Urothelium cell line (cell line): ENCODE measurements around the gene YEATS4.

ENCODE experiments used
- DNase-seq: peaks from one replicate; pipeline ENCODE4 v3.0.0; 2011; ENCODE audit warnings: low spot score, mixed read lengths
- FAIRE-seq: peaks from 2 replicates; lab custom pipeline; 2011; peaks lifted over from hg19 to GRCh38; lab: Jason Lieb, UNC

Gene YEATS4

DNA sequence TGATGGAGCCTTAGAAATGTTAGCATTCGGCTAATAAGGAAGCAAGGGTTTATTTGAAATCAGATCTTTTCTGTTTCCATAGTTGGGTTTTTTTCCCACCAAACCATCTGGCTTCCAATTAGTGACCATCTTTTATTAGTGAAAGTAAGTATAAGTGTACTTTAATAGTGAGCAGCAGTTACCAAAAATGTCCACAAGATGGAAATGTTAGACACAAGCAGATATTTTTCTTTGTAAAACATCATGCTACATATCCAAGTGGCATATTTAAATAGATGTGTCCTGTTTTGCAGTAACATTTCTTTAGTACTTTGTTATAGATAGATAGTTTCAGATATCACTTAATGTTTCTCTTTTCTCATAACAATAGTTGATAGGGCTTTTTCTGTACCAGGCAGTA lies 28.8 kb downstream of the YEATS4 start:
- DNase-seq = no peak
- FAIRE-seq = no peak

DNA sequence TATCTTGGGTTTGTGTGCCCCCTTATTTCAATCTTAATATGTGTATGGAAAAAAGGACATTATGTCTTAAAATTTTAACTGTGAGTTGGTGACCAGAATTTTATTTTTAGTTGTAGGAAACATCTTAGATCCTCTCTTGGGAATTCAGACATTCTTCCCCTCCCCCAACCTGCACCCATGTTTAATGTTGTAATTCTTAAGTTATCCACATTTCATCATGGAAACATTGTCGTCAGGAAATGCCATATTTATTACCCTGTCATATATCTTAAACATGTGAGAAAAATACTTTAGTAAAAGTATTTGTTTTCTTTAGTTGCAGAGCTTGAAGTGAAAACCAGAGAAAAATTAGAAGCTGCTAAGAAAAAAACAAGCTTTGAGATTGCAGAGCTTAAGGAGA lies 30.3 kb downstream of the YEATS4 start:
- no peak for DNase-seq
- FAIRE-seq = no peak

DNA sequence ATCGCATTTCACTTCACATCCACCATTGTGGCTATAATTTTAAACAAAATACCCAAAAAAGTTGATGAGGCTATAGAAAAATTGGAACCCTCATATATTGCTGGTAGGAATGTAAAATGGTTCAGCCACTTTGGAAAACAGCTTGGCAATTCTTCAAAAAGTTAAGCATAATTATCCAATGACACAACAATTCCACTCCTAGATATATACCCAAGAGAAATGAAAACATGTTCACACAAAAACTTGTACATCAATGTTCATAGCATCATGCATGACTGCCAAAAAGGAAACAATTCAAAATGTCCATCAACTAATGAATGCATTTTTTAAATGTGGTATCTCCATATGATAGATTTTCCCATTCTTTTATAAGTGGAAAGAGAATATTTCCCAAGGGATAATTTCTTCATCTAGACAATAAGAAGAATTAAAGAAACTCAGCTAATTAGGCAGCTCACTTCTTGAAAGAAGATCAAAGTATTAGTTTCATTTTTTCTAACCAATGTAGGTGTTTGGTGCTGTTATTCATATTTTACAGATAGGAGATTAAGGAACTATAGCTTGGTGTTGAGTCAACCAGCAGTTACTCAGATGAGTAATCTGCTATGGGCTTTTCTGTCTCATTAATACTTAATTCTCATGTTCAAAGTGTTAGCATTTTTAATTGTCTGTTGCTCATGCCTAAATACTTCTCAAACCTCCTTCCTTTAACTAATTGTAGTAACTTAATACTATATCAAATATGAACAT lies 32.8 kb downstream of the YEATS4 start:
- FAIRE-seq (no peak), DNase-seq (no peak)

DNA sequence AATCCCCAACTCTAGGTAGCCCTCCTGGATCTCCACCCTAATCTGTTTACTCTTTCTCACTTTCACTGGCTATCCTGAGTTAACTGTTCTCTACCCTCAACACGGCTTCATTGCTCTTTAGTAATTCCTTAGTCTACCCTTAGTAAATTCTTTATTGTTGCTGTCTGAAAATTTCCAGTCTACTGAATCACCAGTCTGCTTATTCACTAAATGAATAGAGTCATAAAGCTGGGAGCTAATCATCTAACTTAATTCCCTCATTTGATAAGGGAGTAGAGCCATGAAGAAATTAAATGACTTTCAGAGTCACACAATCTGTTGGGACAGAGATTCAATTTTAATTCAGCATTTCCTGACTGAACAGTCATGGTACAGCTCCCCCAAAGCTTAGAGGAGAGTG lies 36.5 kb downstream of the YEATS4 start:
- DNase-seq (no peak), FAIRE-seq (no peak)

DNA sequence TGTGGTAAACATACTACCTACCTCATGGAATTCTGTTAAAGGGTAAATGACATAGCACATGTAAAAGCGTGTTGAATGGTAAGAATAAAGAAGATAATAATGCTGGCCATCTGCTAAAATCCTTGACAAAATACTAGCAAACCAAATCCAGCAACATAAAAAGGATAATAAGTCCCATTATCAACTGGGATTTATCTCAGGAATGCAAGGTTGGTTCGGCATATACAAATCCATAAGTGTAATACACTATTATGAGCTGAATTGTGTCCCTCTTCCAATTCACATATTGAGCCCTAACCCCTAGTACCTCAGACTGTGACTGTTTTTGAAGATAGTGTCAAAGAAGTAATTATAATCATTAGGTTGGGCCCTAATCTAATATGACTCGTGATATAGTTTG lies 37.4 kb downstream of the YEATS4 start:
- FAIRE-seq (no peak), DNase-seq (no peak)

DNA sequence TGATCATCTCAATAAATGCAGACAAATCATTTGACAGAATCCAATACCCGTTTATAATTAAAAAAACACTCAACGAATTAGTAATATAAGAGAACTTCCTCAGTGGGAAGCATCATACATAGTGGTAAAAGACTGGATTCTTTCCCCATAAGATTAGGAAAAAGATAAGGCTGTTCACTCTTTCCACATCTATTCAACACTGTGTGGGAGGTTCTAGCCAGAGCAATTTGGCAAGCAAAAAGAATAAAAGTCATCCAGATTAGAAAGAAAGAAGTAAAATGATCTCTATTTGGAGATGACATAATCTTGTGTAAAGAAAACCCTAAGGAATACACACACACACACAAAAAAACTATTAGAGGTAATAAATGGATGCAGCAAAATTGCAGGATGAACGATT lies 38.4 kb downstream of the YEATS4 start:
- DNase-seq (no peak), FAIRE-seq (no peak)

DNA sequence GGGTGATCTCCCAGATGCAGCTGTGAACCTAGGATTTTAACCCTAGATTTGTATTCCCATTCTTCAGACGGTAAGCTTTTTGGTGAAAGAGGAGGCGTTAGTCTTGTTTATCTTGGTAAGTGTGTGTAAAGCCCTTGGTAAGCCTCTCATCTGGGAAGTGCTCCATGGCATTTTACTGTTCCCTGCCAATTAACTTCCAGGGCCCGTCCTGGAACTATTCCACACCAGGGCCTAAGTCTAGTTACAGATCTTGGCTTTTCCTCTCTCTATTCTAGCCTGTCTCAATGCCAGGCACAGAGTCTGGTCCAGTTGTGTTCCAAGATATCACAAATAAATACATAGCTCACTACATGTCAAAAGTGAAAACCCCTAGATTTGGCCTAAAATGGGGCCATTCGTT lies 42.4 kb downstream of the YEATS4 start:
- DNase-seq = no peak
- FAIRE-seq = no peak

DNA sequence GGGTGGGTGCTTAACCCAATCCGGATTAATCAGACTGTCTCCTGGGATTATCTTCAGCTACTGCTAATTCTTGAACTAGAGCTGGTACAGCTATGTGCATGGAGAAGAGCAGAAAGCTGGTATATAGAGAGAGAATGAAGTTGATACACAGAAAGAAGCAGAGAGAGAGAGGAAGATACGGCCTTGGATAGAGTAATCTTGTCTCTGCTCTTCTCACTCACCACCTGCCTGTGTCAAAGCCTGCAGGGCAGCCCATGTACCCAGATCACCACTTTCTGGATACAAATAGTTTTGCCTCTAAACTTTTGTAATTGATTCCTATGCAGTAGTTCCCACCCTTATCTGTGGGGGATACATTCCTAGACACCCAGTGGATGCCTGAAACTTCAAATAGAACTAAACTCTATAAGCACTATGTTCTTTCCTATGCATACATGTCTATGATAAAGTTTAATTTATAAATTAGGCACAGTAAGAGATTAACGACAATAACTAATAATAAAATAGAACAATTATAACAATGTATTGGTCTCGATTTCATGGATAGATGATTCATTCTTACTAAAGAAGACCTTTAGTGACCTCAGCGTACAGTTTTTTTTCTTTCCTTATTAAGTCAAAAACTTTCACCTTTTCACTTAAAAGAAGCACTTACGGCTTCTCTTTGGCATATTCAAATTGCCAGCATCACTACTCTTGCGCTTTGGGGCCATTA lies 45.5 kb downstream of the YEATS4 start:
- DNase-seq (peak; percentile 12), FAIRE-seq (no peak)

DNA sequence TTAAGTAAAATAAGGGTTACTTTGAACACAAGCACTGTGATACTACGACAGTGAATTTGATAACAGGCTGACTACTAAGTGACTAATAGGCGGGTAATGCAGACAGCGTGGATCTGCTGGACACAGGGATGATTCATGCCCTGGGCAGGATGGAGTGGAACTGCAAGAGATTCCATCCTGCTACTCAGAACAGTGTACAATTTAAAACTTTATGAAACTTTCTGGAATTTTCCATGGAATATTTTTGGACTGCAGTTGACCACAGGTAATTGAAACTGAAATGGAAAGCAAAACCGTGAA lies 46.0 kb downstream of the YEATS4 start:
- peak; percentile 58 for FAIRE-seq
- peak; percentile 69 for DNase-seq

DNA sequence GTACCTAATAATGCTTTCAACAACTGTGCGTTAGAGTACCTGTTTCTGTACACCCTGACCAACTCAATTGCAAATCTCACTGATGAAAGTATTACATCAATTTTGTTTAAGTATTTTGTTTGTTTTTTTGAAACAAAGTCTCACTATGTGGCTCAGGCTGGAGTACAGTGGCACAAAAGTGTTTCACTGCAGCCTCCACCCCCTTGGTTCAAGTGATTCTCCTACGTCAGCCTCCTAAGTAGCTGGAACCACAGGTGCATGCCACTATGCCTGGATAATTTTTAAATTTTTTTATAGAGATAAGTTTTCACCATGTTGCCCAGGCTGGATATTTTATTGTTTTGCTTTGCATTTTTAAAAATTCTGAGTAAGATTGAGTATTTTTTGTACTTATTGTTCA lies 46.7 kb downstream of the YEATS4 start:
- FAIRE-seq (no peak), DNase-seq (no peak)

DNA sequence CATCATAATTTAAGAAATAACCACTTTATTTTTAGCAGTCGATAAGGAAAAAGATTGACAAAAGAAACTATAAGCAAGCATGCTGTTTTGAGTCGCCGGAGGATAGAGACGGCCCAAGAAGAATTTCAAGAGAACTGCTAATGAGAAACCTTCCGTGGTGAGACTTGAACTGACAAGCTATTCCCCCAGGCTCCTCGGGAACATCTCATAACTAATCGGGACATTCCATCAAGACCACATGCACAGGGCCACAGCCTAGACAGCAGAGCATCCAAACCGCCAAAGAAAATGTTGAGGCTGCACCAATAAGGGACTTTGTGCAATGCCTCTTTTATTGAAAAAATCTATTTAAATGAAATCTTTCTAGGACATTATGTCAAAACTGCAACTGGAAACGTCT lies 51.0 kb downstream of the YEATS4 start:
- DNase-seq (no peak), FAIRE-seq (no peak)

DNA sequence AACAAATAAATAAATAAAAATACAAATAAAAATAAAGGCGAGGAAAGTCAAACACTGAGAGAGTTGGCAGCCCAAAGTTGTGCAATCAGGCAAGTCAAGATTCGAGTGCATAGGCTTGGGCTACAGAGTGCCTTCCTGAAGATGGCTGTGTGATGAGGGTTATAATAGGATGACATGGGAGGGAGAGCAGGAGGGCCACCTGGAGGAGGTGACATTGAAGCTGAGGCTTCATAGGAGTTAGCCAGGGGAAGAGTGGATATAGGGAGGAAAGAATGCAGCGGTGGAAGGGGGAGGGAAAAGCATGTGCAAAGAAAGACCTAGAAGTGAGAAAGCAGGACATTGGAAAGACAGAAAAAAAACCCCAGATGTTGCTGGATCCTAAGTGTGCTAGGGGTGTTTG lies 53.1 kb downstream of the YEATS4 start:
- no peak for DNase-seq
- FAIRE-seq = no peak

DNA sequence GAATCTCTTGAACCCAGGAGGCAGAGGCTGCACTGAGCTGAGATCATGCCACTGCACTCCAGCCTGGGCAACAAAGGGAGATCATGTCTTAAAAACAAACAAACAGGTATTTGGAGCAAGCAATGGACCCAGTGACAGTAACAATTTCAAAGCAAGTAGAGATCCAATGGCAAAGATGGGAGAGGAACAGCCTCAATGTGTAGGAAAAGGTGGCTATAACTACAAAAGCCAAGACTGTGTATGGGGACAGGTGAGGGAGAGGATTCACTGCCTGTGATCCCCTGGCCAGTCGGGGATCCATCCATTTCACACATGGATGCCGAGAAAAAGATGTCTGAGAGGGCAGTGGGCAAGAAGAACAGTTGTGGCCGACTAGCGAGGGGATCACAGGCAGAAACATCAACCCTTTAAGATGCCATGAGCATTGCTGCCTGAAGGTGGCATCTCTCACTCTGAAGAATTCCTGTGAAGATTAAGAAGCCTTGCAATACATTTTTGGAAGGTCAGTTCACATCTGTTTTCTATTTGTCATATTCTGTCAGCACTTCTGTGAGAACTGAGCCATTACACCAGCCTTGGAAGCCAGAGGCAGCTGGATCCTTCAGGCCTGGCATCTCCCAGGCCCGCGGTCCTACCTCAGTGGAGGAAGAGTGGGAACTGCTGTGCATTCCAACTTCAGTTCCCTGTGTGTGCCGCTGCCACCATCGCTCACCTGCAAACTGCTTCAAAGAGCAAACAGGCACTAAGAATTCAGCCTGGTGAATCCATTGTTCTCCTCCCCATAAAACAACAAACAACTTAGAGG lies 56.1 kb downstream of the YEATS4 start:
- peak; percentile 20 for DNase-seq
- FAIRE-seq = no peak

DNA sequence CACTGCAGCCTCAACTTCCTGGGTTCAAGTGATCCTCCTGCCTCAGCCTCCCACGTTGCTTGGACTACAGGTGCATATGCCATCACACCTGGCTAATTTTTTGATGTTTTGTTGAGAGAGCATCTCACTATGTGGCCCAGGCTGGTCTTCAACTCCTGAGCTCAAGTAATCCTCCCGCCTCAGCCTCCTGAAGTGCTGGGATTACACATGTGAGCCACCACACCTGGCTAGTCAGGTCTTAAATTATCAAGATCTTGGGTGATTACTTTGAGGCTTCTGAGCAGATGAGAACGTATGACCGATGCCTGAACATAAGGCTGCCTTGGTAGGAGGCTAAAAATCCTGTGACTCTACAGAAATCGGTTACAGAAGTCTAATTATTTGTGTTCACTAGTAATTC lies 57.7 kb downstream of the YEATS4 start:
- FAIRE-seq (no peak), DNase-seq (no peak)

DNA sequence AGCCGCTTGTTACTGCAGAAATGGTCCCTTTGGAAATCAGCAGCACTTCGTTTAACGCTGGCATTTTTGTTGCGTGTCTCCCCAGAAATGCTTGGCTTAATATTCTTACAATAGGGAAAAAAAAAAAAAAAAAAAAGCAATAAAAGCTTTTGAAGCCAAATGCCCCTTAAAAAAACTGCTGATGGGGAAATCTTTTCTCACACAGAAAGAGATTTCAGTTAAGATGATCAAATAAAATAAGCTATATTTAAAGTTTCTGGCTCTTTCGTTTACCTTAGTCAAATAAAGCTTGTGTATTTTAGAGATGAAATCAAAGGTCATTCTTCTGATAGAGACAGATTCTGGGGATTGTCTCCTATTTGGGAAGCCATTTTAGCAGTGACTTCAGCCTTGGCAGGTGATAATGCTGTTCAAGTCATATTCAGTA lies 58.2 kb downstream of the YEATS4 start:
- FAIRE-seq (no peak), DNase-seq (no peak)

DNA sequence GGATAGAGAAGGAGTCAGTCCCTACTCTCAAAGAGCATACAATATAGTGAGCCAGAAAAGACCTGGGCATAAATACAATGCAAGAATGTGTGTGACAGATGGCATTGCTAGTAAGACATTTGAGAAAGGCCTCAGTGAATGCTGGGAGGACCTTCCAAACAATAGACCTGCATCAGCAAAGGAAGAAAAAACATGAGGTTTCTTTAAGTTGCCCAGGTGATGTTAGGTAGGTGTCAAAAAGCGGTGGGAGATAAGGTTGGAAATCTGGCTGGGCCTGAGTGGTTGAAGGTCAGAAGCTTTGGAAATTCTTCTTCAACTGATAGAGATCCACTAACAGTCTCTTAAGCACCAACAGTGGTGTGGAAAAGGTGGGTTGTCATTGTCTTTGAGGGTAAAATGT lies 60.2 kb downstream of the YEATS4 start:
- DNase-seq (no peak), FAIRE-seq (no peak)

DNA sequence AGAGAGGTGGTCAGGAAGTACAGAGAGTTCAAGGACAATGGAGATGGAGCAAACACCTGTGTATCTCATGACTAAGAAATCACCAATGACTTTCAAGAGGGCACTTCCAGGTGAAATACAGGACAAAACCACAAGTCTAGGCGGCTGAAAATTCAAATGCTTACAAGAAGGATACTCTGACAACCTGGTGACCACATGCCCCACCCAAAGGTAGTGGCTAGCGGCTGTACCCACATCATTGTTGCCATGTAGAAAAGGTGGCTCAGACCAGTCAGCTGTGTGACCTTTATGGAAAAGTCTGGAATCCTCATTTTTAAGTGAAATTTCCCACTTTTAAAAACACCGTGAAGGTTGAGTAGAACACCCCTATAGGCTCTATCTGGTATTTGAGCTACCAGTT lies 62.0 kb downstream of the YEATS4 start:
- DNase-seq (no peak), FAIRE-seq (no peak)

DNA sequence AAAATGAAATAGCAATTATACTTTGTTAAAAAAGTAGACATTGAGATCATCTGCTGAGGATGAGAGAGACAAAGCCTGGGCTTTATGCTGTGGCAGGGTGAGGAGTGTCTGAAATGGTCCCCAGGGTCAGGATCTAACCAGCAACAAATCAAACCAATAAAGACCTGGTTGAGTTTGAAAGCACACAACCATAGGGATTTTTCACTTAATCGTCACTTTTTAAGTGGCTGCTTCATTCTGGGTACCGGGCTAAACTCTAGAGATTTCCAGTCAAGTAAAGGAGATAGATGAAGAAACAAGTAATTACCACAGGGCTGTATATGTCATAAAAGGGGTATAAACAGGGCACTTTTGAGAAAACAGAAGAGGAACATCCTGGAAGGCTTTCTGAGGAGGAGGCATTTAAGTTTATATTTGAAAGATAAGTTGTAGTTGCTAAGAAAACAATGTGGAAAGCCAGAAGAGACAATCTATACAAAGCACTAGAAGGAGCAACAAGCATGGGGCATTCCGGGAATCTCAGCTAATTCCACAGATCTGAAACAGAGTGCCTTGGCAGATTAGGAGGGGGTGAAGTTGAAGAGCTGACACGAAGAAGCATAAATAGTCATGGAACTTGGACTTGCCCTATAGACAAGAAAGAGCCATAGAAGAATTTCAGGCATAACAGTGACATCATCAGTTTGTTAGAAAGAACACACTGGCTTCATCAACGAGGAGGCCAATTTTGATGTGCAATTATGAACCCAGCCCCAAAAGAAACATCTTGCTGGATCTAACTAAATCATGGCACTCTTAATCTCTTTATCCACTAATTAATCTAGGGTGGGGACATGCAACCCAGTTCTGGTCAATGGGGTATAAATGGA lies 63.7 kb downstream of the YEATS4 start:
- no peak for DNase-seq
- FAIRE-seq = no peak

DNA sequence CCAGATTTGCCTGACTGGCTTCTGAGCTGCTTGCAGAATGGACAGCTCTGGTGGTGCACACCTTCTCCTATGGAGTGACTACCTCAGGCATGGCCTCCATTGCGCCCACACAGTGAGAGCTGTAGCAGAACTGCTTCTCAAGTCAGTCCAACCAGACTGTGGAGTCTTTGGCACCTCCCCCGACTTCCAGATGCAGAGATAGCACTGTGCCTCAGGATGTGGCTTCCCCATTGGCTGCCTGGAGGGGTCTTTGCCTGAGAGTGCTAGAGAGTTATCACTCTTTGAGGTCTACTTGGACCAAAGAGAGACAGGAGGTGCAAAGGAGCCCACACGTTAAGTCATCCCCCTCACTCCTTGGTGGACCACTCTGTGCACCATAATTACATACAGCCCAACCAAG lies 65.9 kb downstream of the YEATS4 start:
- FAIRE-seq = no peak

DNA sequence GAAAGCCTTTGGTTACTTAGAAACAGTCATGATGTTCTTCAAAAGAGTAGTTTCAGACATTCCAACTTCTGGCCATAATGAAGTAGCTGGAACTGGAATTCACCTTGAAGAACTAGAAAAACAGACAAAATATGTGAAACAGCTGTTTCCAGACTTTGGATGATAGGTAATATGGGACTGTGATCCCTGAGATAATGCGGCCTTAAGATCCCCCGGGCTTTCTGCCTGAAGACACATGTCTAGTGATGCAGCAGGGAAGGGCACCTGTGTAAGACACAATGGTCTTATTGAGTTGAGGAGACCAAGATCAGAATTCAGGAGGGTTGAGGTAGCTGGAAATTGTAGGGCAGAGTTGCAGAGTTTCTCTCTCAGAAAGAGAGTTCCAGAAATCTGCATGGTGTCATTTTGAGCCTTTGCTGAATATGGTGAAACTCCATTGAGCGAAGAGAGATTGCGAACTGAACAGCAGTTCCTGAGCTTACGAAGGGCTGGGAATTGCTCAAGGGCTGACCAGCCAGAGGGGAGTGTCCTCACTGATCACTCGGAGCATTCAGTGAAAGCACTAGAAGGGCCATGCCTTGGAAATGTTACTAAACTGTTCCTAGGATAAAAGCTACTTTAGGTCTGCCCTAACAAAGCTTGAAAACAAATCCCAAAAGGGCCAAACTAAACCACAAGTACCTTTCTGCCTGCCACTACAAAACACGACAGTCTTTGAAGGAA lies 69.0 kb downstream of the YEATS4 start:
- no peak for DNase-seq
- FAIRE-seq = no peak

More for the DNA sequence above, 65.9 kb downstream of the YEATS4 start:
- DNase-seq = no peak
